Brain microvascular endothelial cell (primary cell): Measurements from ENCODE around the gene MYPOP.
"Not testable (repeated sequence)": the region's sequence is repeated elsewhere in the genome, so short reads cannot be mapped to it uniquely, and the experiment has no call there.

Source experiments
- DNase-seq: peaks from one replicate; pipeline ENCODE4 v3.0.0-alpha.2; 2020
- H3K27ac ChIP-seq: fragments of 250-450 bp; sonication (Bioruptor Pico); 2 replicates; pipeline ENCODE4 v1.5.1; 2020; ENCODE audit warnings: mild to moderate bottlenecking, moderate library complexity
- H3K27me3 ChIP-seq: fragments of 250-450 bp; sonication (Bioruptor Pico); replicated peaks from 2 replicates; pipeline ENCODE4 v1.5.1; 2020; ENCODE audit warnings: mild to moderate bottlenecking
- H3K36me3 ChIP-seq: fragments of 250-450 bp; sonication (Bioruptor Pico); replicated peaks from 2 replicates; pipeline ENCODE4 v1.5.1; 2020; ENCODE audit warnings: mild to moderate bottlenecking
- H3K4me3 ChIP-seq: 2 replicates; pipeline ENCODE4 v1.5.1; 2011; ENCODE audit warnings: low read depth, mild to moderate bottlenecking, control low read depth, low read length, moderate library complexity
- CTCF ChIP-seq: IDR thresholded peaks from 2 replicates; pipeline ENCODE4 v1.5.1; 2011; ENCODE audit warnings: low read depth, mild to moderate bottlenecking, moderate library complexity, low read length, control low read depth, inconsistent platforms; ENCODE audit errors: missing control alignments
- in situ Hi-C: cut with HindIII; loops from 2 replicates; pipeline ENCODE4 v1.10.0; 2017; ENCODE audit warnings: low sequenced_read_pairs, low pct_ligation_motif_present

Gene MYPOP

GRCh38 chr19:45899253-45899652 is 3.2 kb downstream of the MYPOP start:
- H3K27ac ChIP-seq: no peak overlapping the region
- H3K36me3 ChIP-seq: peaks cover 14% of the 10 kb centered on the region
- in situ Hi-C loops: no loop called here
- TF ChIP-seq CTCF: no peak
- DNase-seq: no peak
- no peak overlapping the region for H3K4me3 ChIP-seq
- H3K27me3 ChIP-seq: no peaks in the 10 kb centered on the region

GRCh38 chr19:45897261-45897812 is 5.1 kb downstream of the MYPOP start:
- Histone ChIP-seq H3K27me3 (no peaks in the 10 kb centered on the region), H3K36me3 (peaks cover 14% of the 10 kb centered on the region), H3K4me3 (no peak overlapping the region), H3K27ac (no peak overlapping the region)
- in situ Hi-C loops: no loop called here
- no peak for TF ChIP-seq CTCF
- DNase-seq: no peak

GRCh38 chr19:45895983-45896599 is 6.3 kb downstream of the MYPOP start:
- H3K27me3 ChIP-seq, in situ Hi-C loops, DNase-seq, H3K4me3 ChIP-seq, H3K27ac ChIP-seq: not testable (repeated sequence)
- H3K36me3 ChIP-seq: peaks cover 14% of the 10 kb centered on the region

- in situ Hi-C loops: no loop called here
- no peak for DNase-seq
Measured at GRCh38 chr19:45895519-45895972, 6.9 kb downstream of the MYPOP start.

GRCh38 chr19:45890877-45891276 is 11.5 kb downstream of the MYPOP start:
- in situ Hi-C loops: no loop called here
- TF ChIP-seq CTCF: no peak
- Histone ChIP-seq H3K4me3 (no peak overlapping the region), H3K27ac (no peak overlapping the region), H3K36me3 (no peaks in the 10 kb centered on the region), H3K27me3 (no peaks in the 10 kb centered on the region)
- no peak for DNase-seq

More at GRCh38 chr19:45895519-45895972, 6.9 kb downstream of the MYPOP start:
- H3K4me3 ChIP-seq: no peak overlapping the region
- no peak overlapping the region for H3K27ac ChIP-seq
- no peak for TF ChIP-seq CTCF
- peaks cover 12% of the 10 kb centered on the region for H3K36me3 ChIP-seq
- no peaks in the 10 kb centered on the region for H3K27me3 ChIP-seq

- Histone ChIP-seq H3K4me3 (no peak overlapping the region), H3K36me3 (no peaks in the 10 kb centered on the region), H3K27ac (no peak overlapping the region), H3K27me3 (no peaks in the 10 kb centered on the region)
- DNase-seq: no peak
- in situ Hi-C loops: no loop called here
- TF ChIP-seq CTCF: no peak
Measured at GRCh38 chr19:45889210-45889885, 13.1 kb downstream of the MYPOP start.
